GM12878 (cell line): ENCODE results near the gene DPYSL4. TPM values are rescaled to one million over a fixed set of nuclear protein-coding genes. Genes with fewer than 3 reads are reported as not detected.
A peak's percentile ranks its signal among the peaks of the same experiment; 100 is the strongest.

Experiments
- ATAC-seq: fragments of 200-7000 bp; cut with Tn5 transposase; 3 replicates; pipeline ENCODE4 v1.9.1; 2020; ENCODE audit warnings: mild to moderate bottlenecking, moderate library complexity
- BruUV-seq: library from RNA; stranded (reverse); fragments of 400-500 nt; replicated peaks from 2 replicates; lab custom pipeline; 2021; lab: Mats Ljungman, UMichigan
- CTCF ChIA-PET: fragments of 300-600 bp; sonication (Branson Sonifier 250); formaldehyde crosslinking; extraction: SDS; loops from one replicate; lab custom pipeline; 2021; ENCODE audit warnings: inconsistent platforms; lab: Yijun Ruan, JAX
- POLR2A ChIA-PET: fragments of 350-600 bp; formaldehyde crosslinking; extraction: SDS; loops from one replicate; lab custom pipeline; 2021; ENCODE audit warnings: inconsistent platforms; lab: Charles Lee
- RAD21 ChIA-PET: fragments of 300-600 bp; sonication (Branson Sonifier 250); formaldehyde crosslinking; loops from one replicate; lab custom pipeline; 2023; ENCODE audit warnings: antibody characterized with exemption; ENCODE audit not compliant: unreplicated experiment; lab: Charles Lee
- SMC1A ChIA-PET: fragments of 300-600 bp; sonication (Branson Sonifier 250); formaldehyde crosslinking; loops from one replicate; lab custom pipeline; 2023; ENCODE audit not compliant: unreplicated experiment, uncharacterized antibody; lab: Charles Lee
- DNase-seq: peaks from one replicate; pipeline ENCODE4 v3.0.0-alpha.2; 2011; ENCODE audit warnings: low read depth, low spot score
- FAIRE-seq: peaks from 3 replicates; lab custom pipeline; 2011; peaks lifted over from hg19 to GRCh38; lab: Jason Lieb, UNC
- H2AFZ ChIP-seq: 2 replicates; pipeline ENCODE4 v1.6.0; 2011; ENCODE audit warnings: low read depth, low read length, control low read depth; ENCODE audit not compliant: control insufficient read depth
- H3K27ac ChIP-seq: 2 replicates; pipeline ENCODE4 v1.5.1; 2011; ENCODE audit warnings: control low read depth; ENCODE audit not compliant: control insufficient read depth, insufficient read depth
- H3K27me3 ChIP-seq, 2 experiments: replicated peaks in 1 of 2; 2 replicates each; pipeline versions ENCODE4 v1.6.0 to v1.6.1; 2011; ENCODE audit warnings: low read length in 1 of 2; ENCODE audit not compliant: control insufficient read depth in 2 of 2, insufficient read depth in 2 of 2
- H3K36me3 ChIP-seq, 2 experiments: 2 replicates each; pipeline ENCODE4 v1.5.1; 2011; ENCODE audit warnings: low read length in 1 of 2; ENCODE audit not compliant: control insufficient read depth in 2 of 2, insufficient read depth in 2 of 2
- H3K4me1 ChIP-seq: 2 replicates; pipeline ENCODE4 v1.6.1; 2011; ENCODE audit warnings: mild to moderate bottlenecking, low read length, moderate library complexity, mixed read lengths; ENCODE audit not compliant: control insufficient read depth, insufficient read depth
- H3K4me2 ChIP-seq: 2 replicates; pipeline ENCODE4 v1.6.0; 2011; ENCODE audit warnings: control low read depth; ENCODE audit not compliant: control insufficient read depth, insufficient read depth
- H3K4me3 ChIP-seq: fragments of 200-600 bp; sonication (generic); 2 replicates; pipeline ENCODE4 v1.5.1; 2016
- H3K79me2 ChIP-seq: 2 replicates; pipeline ENCODE4 v1.6.0; 2011; ENCODE audit warnings: low read length; ENCODE audit not compliant: control insufficient read depth, insufficient read depth
- H3K9ac ChIP-seq: 2 replicates; pipeline ENCODE4 v1.8.0; 2011; ENCODE audit warnings: low read length, control low read depth, mixed read lengths; ENCODE audit not compliant: control insufficient read depth, insufficient read depth
- H3K9me3 ChIP-seq: replicated peaks from 3 replicates; pipeline ENCODE4 v1.5.1; 2011; ENCODE audit warnings: mild to moderate bottlenecking, low read length; ENCODE audit not compliant: control insufficient read depth, insufficient read depth
- H4K20me1 ChIP-seq: 2 replicates; pipeline ENCODE4 v1.6.0; 2011; ENCODE audit not compliant: control insufficient read depth, insufficient read depth
- BCL3 ChIP-seq: IDR thresholded peaks from 2 replicates; pipeline ENCODE4 v1.6.1; 2011; ENCODE audit warnings: borderline replicate concordance, low read depth, mild to moderate bottlenecking, moderate library complexity, low read length; ENCODE audit not compliant: insufficient read depth, poor library complexity, severe bottlenecking
- CHD1 ChIP-seq: IDR thresholded peaks from 2 replicates; pipeline ENCODE4 v1.6.1; 2012; ENCODE audit warnings: low read depth, low read length, improper control_type of control experiment
- CHD2 ChIP-seq: IDR thresholded peaks from 2 replicates; pipeline ENCODE4 v1.6.1; 2011; ENCODE audit warnings: low read depth, low read length, improper control_type of control experiment, borderline replicate concordance
- MEF2A ChIP-seq: IDR thresholded peaks from 2 replicates; pipeline ENCODE4 v1.6.1; 2011; ENCODE audit warnings: low read depth, mild to moderate bottlenecking, low read length, moderate library complexity; ENCODE audit not compliant: insufficient read depth
- MYB ChIP-seq: fragments of 150-350 bp; IDR thresholded peaks from 2 replicates; pipeline ENCODE4 v1.6.1; 2014; ENCODE audit warnings: mild to moderate bottlenecking, low read depth, low read length, borderline replicate concordance
- PBX3 ChIP-seq: IDR thresholded peaks from 2 replicates; pipeline ENCODE4 v1.6.1; 2011; ENCODE audit warnings: mild to moderate bottlenecking, low read depth, low read length, moderate library complexity; ENCODE audit not compliant: insufficient replicate concordance
- RELA ChIP-seq: fragments of 450-650 bp; IDR thresholded peaks from 2 replicates; pipeline ENCODE4 v1.8.0; 2014; ENCODE audit warnings: borderline replicate concordance; ENCODE audit not compliant: partially characterized antibody
- STAT1 ChIP-seq: fragments of 450-650 bp; conservative IDR thresholded peaks from 2 replicates; pipeline ENCODE4 v1.6.1; 2014; ENCODE audit warnings: antibody characterized with exemption, mild to moderate bottlenecking
- WGBS: methylation state at CpG from one replicate; pipeline ENCODE4 v1.1.6; 2016; ENCODE audit warnings: low lambda C conversion rate; ENCODE audit not compliant: insufficient replicate concordance, insufficient coverage; ENCODE audit errors: missing lambda C conversion rate; 5-methylcytosine and 5-hydroxymethylcytosine counted together
- in situ Hi-C: fragments of 300-500 bp; cut with MboI; formaldehyde crosslinking; loops from 9 replicates; pipeline ENCODE4 v1.14.3; 2018; ENCODE audit warnings: mixed read lengths
- intact Hi-C: fragments of 100-400 bp; cut with micrococcal nuclease; formaldehyde crosslinking; loops from one replicate; pipeline ENCODE4 v1.14.2; 2022; ENCODE audit not compliant: unreplicated experiment
- polyA plus RNA-seq, 11 experiments: library from polyadenylated mRNA; depleted of rRNA in 4 of 11; unstranded in 6 of 11; stranded (reverse) in 5 of 11; fragments of >200 nt; fragmentation: Nextera tagmentation in 4 of 11; fragmentation: Illumina TruSeq in 1 of 11; extraction: Ambion mirVana in 4 of 11; extraction: Trizol in 1 of 11; gene quantifications; 1 replicate in 1 of 11; 2 replicates in 10 of 11; pipeline versions ENCODE4 v1.2.1 to v1.2.3, GENCODE V29; 2011 to 2016; ENCODE audit warnings: inconsistent platforms in 2 of 11, missing spikeins in 2 of 11, low read depth in 1 of 11
- total RNA-seq, 4 experiments: library from RNA; depleted of rRNA in 3 of 4; stranded (reverse); fragments of >200 nt in 3 of 4; fragmentation: Illumina TruSeq in 1 of 4; extraction: Trizol in 1 of 4; gene quantifications; 2 replicates each; pipeline versions ENCODE4 v1.2.1 to v1.2.3, GENCODE V29; 2013 to 2021

Gene DPYSL4
- total and polyA plus RNA-seq, 10 of the 15 experiments (the other 5 are each of a cell fraction or from before 2014, with no cell fraction given) = 0.10 to 0.21 TPM; not detected in 8

GRCh38 chr10:132180736-132181135, 6.0 kb upstream of the DPYSL4 start:
- Histone ChIP-seq H3K79me2 (no peaks in the 10 kb centered on the region), H3K36me3 (no peaks in the 10 kb centered on the region), H3K9ac (no peak overlapping the region), H3K4me1 (no peaks in the 10 kb centered on the region), H2AFZ (no peak overlapping the region), H3K4me2 (no peak overlapping the region), H3K9me3 (no peaks in the 10 kb centered on the region), H4K20me1 (no peaks in the 10 kb centered on the region), H3K4me3 (no peak overlapping the region), H3K27ac (no peak overlapping the region), H3K27me3 (no peaks in the 10 kb centered on the region)
- 70% methylated on average over 10 of the region's 14 CpGs for WGBS
- TF ChIP-seq MEF2A (no peak), PBX3 (peak; percentile 0), BCL3 (peak; percentile 87), CHD1 (no peak), STAT1 (no peak), RELA (no peak), MYB (no peak), CHD2 (no peak)
- ChIA-PET SMC1A (no interaction called here), CTCF (interaction anchor here (0.6 kb wide), 1 partner anchor 115 kb away, joined by 3 read pairs; the partner anchor contains the start of gene JAKMIP3), POLR2A (no interaction called here), RAD21 (no interaction called here)
- in situ Hi-C loops (no loop called here), intact Hi-C loops (no loop called here)
- FAIRE-seq (no peak), DNase-seq (no peak), ATAC-seq (no peak)
- no TSS peak for BruUV-seq
